ENCODE data around the gene MEX3C.

GRCh38 chr18:51211552-51211951, 14.1 kb upstream of the MEX3C start:
- TF ChIP-seq CTCF (IDR thresholded peaks at IDR 0.05; ENCODE audit: poor library complexity, severe bottlenecking) = no peak
- no peak for TF ChIP-seq EZH2 (IDR thresholded peaks at IDR 0.05; ENCODE audit: borderline replicate concordance, insufficient read depth, low read length, poor library complexity, severe bottlenecking)

Measured in neural cell (in vitro differentiated cells).